ENCODE data around the gene ABLIM1. TPM values are rescaled to one million over a fixed set of nuclear protein-coding genes. Genes with fewer than 3 reads are reported as not detected.

Gene ABLIM1
- total and polyA plus RNA-seq, 8 donors: 13.3 to 44.5 (median 33.3) TPM

GRCh38 chr10:114489521-114490310 lies 168.4 kb downstream of the ABLIM1 start:
- WGBS, 2 donors: 69 to 70% methylated on average over 14 of the region's 14 CpGs
- TF ChIP-seq CTCF (IDR thresholded peaks at IDR 0.05): no peak
- intact Hi-C loops (cut with DNase I): no loop called here
- Histone ChIP-seq H3K4me3 (no peak overlapping the region), H3K4me1 (no peaks in the 10 kb centered on the region), H3K27me3 (no peaks in the 10 kb centered on the region), H3K36me3 (peaks cover 0 to 7% (median 0%) of the 10 kb centered on the region in 3 donors), H3K27ac (no peak overlapping the region), H3K9me3 (no peaks in the 10 kb centered on the region)
- ATAC-seq (peak in 2 of 4 donors; percentile 55 to 63), DNase-seq (no peak), FAIRE-seq (no peak)

- peaks cover 0 to 7% (median 0%) of the 10 kb centered on the region in 3 donors for H3K36me3 ChIP-seq
- no peak for ATAC-seq
- intact Hi-C loops (cut with DNase I): no loop called here
Measured at GRCh38 chr10:114487815-114488536, 170.1 kb downstream of the ABLIM1 start.

GRCh38 chr10:114486938-114487814 lies 170.9 kb downstream of the ABLIM1 start:
- TF ChIP-seq CTCF (IDR thresholded peaks at IDR 0.05): no peak
- FAIRE-seq (no peak), ATAC-seq (peak in 2 of 4 donors; percentile 13 to 18), DNase-seq (no peak)
- Histone ChIP-seq H3K4me3 (no peak overlapping the region), H3K27ac (no peak overlapping the region), H3K9me3 (no peaks in the 10 kb centered on the region), H3K36me3 (peaks cover 0 to 7% (median 0%) of the 10 kb centered on the region in 3 donors), H3K4me1 (no peaks in the 10 kb centered on the region), H3K27me3 (no peaks in the 10 kb centered on the region)
- WGBS, 2 donors: 86 to 90% methylated on average over 10 of the region's 10 CpGs
- intact Hi-C loops (cut with DNase I): no loop called here

More at GRCh38 chr10:114487815-114488536, 170.1 kb downstream of the ABLIM1 start:
- no peaks in the 10 kb centered on the region for H3K27me3 ChIP-seq
- no peak overlapping the region for H3K27ac ChIP-seq
- DNase-seq (no peak), FAIRE-seq (no peak)
- TF ChIP-seq CTCF (IDR thresholded peaks at IDR 0.05): no peak
- WGBS, 2 donors: 93 to 97% methylated on average over 9 of the region's 9 CpGs
- H3K9me3 ChIP-seq: no peaks in the 10 kb centered on the region
- no peak overlapping the region for H3K4me3 ChIP-seq
- H3K4me1 ChIP-seq: no peaks in the 10 kb centered on the region

- Histone ChIP-seq H3K36me3 (peaks cover 0 to 7% (median 0%) of the 10 kb centered on the region in 3 donors), H3K4me3 (no peak overlapping the region), H3K4me1 (no peaks in the 10 kb centered on the region), H3K27ac (no peak overlapping the region), H3K9me3 (no peaks in the 10 kb centered on the region), H3K27me3 (no peaks in the 10 kb centered on the region)
- TF ChIP-seq CTCF (IDR thresholded peaks at IDR 0.05): no peak
- intact Hi-C loops (cut with DNase I): no loop called here
- DNase-seq (no peak), FAIRE-seq (no peak), ATAC-seq (no peak)
- WGBS, 2 donors: 75 to 82% methylated on average over 5 of the region's 5 CpGs
Measured at GRCh38 chr10:114485696-114486400, 172.2 kb downstream of the ABLIM1 start.

All from pancreas (tissue), 10 donors.